Ureter (tissue), 1 donor: ENCODE results near the gene FMO2. TPM values are rescaled to one million over a fixed set of nuclear protein-coding genes. Genes with fewer than 3 reads are reported as not detected.

Source experiments
- DNase-seq: peaks from one replicate; pipeline ENCODE4 v3.0.0-alpha.2; 2020; ENCODE audit warnings: low spot score
- total RNA-seq: library from RNA; stranded (reverse); gene quantifications from one replicate; pipeline ENCODE4 v1.2.4, GENCODE V29; 2023
- donor health status: DM: yes; HTN: yes; CAD: no.

The FMO2 gene
- total RNA-seq, 1 donor from 2014 or later = 6.7 TPM

DNA sequence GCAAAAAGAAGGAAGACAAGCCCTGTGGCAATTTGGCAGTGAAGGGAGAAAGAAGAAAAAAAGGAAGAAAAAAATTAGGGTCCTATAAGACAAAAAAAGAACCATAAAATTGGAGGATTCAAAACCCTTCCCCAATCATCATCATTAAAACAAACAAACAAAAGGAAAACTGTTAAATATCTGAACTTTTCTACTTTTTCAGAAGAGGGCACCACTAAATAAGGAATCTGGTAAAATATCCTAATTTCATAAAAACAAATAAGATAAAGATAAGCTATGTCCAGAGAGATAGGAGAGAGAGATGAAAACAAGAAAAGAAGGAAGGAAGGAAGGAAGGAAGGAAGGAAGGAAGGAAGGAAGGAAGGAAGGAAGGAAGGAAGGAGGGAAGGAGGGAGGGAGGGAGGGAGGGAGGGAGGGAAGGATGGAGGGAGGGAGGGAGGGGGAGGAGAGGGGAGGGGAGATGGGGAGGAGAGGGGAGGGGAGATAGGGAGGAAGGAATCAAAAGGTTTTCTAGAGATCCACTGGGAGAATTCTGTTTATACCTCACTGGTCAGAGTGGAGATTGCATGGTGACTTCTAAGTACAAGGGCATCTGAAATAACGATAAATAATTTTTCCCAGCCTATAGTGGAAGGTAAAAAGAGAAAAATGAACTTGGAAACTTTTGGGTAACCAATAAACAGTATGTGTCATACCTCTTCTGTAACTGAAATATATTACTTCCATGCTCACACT is 10.4 kb upstream of the FMO2 start:
- no peak for DNase-seq

DNA sequence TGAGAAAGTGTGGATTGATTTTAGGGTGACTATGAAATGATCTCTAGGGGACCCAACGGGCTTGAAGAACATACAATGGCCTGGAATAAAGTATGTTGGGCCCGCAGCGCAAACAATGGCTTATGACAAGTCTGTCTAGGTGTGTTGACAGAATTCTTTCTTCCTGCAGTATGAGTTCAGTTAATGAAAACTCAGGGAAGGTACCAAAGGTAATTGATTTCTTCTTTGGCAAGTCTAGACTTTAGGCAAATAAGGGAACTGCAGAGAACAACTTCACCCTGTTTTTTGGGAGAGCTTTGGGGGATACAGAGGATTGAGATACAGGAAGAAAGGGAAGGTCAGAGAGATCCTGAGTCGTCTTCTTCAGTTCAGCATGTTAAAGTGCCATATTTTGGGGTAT is 7.8 kb upstream of the FMO2 start:
- DNase-seq = no peak

DNA sequence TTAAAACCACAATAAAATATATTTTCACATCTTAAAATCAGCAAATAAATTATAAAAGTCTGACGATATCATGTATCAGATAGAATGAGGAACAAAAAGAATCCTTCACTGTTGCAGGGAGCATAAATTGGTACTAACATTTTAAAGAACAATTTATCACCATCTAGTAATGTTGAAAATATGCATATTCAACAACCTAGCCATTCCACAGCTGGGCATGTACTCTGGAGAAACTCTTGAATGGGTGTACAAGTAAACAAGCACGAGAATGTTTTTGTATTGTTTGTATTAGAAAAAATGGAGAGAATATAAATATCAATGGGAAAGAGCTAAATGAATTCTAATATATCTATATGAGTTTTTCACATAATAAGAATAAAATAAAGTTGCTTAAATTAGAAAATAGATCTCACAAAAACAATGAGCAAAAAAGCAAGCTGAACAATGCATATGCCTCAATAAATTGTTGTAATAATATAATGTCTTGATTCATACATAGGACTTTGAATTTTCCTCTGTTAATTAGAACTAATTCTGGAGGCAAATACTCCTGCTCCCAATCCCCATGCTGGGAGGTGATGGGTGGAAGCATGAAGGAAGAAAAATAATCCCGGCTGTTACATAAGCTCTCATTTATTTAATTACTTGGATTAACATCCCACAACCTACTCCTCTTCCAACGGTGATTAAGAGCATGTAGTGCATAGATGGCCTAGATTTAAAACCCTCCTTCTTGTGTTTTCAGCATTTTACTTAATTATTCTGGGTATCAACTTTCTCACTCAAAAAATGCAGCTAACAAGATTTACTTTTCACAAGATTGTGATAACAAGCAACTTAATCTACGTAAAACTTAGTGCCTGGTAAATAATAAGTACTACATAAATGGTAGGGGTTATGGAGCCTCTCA is 5.5 kb upstream of the FMO2 start:
- no peak for DNase-seq

DNA sequence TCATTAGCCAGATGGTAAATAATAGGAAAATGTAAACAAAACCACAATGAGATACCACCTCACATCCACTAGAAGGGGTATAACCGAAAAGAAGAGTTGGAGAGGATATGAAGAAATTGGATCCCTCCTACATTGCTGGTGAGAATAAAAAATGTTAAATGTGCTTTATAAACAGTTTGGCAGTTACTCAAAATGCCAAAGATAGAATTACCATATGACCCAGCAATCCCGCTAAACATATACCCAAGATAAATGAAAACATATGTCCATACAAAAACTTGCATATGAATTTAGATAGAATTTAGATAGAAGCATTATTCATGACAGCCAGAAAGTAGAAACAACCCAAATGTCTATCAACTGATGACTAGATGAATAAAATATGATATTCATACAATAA is 4.4 kb upstream of the FMO2 start:
- DNase-seq = no peak

DNA sequence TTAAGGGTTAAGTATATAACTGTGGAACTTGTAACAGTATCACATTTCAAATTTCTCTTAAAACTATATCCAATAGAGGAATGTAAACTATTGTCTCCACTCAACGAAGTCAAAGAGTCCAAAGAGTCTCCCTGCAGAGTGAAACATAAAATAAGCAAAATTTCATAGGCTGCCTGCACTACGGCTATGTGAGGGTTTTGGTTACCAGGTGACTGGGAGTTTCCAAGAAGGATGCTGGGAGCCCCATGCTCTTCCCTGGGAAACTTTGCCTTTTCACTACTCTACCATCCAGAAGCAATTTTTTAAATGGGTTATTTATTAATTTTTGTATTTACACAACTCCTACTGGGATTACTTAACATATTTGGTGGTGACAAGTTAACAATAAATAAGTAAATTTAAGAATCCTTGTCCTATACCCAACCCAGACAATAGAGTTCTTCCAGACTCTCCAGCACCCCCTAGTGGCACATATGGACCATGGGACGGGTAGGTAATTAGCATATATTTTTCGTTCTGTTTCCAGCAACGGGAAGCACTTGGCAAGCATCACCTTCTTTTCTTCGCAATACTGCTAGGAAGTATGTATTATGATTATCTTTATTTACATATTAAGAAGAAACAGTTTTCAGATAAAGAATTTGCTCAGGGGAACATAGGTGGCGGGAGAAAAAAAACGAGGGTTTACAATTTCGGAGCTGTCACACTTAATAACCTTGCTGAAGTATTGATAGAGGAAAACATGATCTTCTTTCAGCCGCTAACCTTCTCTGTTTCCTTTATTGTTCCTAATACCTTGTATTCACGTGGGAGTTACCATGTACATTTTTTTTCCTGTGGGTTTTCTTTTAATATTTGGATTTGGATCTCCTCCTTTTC is 3.5 kb downstream of the FMO2 start:
- DNase-seq = no peak

DNA sequence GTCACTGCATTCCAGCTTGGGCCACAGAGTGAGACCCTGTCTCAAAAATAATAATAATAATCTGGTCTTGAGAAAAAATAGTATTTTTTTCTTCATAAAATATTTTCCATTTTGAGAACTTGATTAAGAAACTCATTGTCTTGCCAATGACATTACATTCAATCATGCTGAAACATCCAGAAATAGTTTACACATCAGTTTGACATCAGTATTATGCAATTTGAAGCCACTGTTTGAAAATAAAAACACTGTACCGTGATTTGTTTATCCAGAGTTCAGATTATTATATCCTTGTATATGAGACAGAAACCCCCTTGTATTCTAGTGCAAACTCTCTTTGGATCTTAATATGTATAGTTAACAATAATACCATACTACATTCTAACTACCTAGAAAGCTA is 6.9 kb downstream of the FMO2 start:
- no peak for DNase-seq

DNA sequence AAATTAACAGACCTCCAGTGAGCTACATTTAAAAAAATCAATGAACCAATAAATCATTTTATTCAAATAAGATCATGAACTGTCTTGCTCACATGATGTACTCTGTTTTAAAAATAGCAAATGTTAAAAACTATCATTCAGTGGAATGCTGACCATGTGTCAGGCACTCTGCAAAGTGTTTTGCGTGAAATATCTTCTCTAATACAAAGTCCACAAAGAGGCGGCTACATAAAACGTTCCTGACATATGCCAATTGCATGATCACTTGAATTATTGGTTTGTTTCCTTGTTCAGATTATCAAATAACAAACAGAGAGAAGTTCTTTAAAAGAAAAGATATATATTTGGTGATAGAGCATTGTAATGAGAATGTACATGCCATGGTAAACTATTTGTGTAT is 10.7 kb downstream of the FMO2 start:
- DNase-seq = no peak

DNA sequence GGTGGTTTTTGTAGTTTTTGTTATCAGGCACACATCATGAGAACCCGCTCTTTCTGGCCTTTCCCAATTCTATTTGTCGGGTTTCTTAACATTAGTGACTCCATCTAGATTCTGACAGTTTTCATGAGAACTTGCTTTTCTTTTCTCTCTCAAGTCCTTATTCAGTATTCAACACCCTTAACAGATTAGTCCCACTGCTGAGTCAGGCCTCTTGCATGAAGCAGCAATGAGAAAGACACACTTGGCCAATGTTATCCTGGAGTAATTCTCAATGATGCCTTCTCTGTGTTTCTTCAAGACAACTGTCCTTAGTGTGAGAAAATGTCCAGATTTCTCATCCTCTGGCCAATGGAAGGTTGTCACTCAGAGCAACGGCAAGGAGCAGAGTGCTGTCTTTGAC is 11.3 kb downstream of the FMO2 start:
- no peak for DNase-seq

DNA sequence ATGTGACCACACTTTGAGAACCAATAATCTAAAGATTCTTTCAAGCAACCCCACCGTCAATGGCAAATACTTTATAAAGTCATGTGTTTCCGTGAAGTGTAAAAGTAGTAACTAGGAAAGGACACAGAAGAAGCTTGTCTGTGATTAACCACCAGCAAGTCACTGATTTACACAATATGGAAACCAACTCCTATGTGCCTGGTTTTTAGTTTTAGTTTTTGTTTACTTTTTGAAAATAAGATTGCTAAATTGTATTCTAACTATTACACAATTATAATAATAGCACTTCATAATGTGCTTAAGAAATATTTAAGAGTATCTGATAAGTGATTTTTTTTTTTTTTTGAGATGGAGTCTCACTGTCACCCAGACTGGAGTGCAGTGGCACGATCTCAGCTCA is 13.0 kb downstream of the FMO2 start:
- no peak for DNase-seq

DNA sequence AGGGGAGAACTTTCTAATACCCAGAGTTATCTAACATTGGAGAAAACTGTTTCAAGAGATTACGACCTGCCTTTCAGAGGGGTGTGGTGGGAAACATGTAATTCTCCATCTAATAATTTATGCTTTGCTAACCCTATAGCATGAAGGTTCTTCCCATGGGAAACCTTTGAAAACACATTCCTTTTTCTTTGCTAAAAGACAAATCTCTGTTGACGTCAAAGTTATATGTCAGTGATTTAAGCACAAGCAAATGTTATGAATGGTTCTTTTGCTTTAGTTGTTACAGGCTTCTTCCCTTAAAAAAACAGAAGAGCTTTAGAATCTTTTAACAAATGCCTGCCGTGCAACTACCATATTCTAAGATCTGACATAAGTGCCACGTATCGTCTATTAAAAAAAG is 19.2 kb downstream of the FMO2 start:
- DNase-seq = no peak

DNA sequence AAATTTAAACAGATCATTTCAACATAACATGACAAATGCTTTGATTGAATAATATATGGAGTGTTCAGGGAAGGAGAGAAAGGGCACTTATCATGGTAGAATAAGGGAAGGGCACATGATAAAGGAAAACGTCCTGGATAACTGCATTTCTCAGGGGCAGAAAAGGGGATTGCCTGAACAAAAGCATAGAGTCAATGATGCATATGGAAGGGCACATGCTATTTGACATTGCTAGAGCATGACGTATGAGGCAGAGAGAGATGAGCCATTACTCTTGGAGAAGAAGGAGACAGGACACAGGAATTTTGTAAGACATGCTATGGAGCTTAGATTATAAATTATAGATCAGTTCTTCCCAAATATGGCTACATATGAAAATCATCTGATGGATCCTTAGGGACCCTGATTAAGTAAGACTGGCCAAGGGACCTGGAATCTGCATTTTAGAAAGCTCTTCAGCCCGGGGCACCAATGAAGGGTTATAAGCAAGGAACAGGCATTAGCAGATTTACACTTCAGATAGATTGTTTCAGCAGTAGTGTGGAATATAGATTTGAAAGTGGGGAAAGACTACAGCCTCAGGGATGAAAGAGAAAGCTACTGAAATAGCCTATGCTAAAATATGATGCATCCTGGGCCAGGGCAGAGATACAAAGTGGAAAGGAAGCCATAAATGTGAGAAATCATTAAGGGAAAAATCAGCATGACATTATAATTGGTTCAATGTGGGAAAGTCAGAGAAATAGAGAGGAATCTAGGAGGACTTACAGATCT is 21.3 kb downstream of the FMO2 start:
- no peak for DNase-seq

DNA sequence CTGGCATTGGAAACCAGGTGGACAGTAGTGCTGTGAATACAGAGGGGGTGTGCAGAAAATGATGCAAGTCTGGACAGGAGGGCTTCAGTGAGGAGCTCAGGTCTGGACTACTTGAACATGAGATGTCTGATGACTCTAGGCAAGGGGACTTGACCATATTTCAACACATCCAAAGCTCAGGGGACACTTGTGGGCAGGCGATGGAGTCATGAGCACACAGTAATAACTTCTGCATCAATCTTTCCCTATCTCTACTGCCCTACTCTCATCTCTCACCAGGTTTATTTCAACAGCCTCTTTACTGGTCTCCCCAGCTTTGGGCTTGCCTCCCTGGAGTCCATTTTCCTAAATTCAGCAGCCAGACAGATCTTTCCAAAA is 21.9 kb downstream of the FMO2 start:
- DNase-seq = no peak

DNA sequence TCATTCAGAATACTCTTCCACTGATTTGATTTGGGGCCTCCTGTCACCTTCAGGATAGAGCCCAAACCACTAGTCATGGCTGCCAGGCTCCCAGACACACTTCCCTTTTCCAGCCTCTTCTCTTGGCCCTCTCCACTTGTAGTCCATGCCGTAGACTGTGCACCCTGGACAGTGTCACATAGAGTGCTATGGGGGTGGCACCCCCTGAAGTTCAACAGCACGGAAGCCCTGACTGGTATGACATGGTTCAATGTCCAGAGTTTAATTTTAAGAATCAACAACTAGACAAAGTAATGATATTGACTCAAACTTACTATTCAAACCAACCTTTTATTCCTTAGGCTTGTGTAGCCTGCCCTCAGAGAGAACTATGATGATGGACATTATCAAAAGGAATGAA is 22.3 kb downstream of the FMO2 start:
- DNase-seq = no peak

DNA sequence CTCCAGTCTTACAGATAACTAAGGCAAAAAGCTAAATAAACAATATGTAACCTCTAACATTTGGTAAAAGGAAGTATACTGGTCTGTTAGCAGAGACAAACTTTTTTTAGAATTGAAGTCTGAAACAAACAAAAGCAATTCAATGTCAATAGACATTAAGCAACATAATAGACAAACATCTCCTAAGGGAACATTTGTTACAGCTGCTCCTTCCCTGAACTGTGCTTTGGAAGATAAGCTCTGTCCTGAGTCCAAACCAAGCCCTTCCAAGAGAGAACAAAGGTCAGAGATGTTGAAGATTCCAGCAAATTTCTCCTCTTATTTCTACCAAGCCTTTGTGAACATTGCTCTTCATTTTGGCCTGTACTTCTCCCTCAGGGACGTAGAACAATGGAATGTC is 25.3 kb downstream of the FMO2 start:
- no peak for DNase-seq

DNA sequence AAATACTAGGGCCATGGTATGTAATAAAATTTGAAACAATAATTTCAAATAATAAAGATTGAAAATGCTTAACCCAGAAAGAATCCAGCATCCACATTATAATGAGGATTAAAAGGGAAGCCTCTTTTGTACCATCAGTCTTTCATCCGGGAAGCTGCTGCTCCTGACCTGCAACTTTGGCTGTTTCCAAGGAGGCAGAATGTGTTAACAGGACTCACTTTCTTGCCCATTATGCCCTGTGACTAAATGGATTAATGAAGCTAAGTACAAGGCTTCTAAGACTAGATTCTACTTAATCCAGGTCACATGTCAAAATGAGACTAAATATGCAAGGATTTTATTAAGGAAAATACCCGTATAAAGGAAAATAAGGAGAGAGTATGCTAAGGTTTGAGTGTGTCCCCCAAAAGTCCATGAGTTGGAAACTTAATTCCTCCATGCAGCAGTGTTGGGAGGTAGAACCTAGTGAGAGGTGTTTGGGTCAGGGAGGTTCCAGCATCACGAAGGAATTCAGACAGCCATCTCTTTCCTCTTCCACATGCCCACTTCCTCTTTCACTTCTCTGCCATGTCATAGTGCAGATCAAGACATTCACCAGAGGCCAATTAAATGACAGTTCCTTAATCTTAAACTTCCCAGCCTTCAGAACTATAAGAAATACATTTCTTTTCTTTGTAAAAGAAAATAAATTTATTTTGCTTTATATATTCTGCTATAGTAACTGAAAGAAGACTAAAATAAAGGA is 27.7 kb downstream of the FMO2 start:
- no peak for DNase-seq

DNA sequence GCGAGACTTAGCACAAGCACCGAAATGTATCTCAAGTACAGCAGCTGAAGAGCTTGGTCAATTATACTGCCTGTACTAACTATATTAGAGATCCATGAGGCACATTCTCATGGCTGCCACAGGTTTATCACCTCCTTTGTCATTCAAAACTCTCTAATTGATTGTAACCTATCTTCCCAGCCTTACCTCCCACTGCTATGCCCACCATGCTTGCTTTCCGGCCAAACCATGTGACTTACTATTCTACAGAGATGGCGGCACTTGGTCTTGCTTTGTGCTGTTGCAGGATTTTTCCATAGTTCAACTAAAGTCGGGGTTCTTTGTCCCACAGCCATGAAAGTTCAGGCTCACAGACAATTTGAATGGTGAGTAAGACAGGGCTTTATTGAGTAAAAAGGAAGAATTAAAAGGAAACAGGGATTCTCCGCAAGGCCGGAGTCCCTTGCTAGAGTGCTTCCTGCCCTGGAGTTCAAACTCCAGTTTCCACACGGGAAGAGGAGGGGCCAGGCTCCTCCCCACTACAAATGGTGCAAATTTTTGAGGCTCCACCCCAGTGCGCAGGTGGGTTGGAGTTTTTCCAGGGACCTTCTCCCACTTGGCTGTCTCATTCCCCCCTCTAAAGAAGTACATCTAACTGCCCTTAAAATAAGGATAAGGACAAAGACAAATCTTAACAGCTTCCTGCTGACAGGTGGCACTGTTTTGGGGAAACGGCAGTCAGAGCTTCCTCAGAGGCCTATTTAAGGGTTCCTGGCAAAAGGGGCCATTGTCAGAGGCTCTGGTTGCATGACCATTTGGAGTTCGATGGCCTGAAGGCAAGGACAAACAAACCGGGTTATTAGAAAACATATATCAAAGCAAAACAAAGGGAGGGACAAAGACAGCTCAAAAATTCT is 28.7 kb downstream of the FMO2 start:
- DNase-seq = no peak

DNA sequence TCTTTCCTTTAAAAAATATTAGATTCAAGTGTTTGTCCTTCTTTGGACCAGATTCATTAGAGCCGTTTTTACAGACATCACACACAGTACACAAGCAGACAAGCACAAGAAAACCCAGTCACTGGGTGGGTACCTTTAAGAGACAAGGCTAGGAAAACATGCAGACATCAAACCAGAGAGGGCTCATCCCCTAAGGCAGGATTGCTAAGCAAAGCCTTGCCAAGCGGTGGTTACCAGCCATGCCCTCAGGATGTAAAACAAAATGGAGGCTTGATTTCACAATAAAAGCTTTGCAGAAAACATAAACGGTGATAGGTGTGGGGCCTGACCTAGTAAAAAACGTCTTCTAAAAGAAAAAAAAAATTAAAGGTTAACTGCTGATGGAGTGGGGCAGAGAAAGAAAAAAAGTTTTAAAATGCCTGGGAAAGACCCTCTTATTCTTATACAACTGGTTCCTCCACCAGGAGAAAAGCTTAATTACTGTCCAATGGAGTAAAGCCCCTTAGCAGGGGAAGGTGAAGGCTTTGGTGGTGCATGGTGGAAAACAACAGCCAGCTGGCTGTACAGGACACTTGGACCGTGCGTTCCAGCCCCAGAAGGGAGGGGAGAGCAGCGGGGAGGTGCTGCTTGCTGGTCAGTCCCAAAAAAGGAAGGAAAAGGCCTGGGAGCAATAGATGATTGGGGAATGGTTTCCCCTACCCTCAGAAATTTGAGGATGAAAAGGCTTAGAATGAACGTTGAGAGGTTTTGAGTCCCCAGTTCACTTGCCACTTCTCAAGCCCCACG is 32.8 kb downstream of the FMO2 start:
- no peak for DNase-seq

DNA sequence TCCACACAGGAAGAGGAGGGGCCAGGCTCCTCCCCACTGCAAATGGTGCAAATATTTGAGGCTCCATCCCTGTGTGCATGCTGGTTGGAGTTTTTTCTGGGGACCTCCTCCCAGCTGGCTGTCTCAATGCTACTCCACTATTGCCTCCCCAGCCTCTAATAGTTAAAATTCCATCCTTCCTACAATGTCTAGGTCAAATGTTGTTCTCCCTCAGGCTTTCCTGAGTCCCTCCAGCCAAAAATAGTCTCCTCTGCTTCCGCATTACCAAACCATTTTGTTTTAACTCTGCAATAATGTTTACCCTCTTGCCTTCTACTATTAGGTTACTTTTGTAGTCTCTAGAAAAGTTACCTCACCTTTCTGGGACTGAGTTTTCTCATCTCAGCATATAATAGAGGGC is 33.6 kb downstream of the FMO2 start:
- no peak for DNase-seq
